ENCODE measurements around the gene CCDC197.
A peak's percentile ranks its signal among the peaks of the same experiment; 100 is the strongest.

The CCDC197 gene

DNA sequence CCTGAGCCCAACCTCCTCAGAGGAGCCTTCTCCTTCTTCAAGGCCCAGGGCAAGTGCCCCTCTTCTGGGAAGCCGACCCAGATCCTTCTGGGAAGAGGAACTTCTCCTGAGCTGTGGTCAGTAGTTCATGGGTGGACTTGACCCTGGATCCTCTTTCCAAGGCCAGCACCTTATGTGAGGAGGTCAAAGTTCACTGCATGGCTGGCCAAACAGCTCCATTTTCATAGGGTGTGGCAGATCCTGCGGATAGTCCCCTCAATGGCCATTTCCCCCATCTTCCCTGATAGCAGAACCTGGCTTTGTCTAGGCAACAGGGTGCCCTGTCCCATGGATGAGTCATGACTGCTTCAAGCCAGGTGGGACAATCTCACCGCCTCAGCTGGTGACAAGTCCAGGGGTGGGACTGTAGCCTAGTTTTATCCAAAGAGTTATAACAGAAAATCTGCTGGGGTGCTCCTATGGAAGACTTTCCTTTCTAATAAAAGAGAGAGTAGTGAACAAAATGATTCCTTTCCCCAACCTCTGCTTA lies 31.1 kb upstream of the CCDC197 start:
- no peak for DNase-seq (ENCODE audit: low spot score)
- Histone ChIP-seq H3K4me3 (no peak overlapping the region), H3K27ac (peak overlapping the region; percentile 85 to 92)
- TF ChIP-seq, protein P1, sequence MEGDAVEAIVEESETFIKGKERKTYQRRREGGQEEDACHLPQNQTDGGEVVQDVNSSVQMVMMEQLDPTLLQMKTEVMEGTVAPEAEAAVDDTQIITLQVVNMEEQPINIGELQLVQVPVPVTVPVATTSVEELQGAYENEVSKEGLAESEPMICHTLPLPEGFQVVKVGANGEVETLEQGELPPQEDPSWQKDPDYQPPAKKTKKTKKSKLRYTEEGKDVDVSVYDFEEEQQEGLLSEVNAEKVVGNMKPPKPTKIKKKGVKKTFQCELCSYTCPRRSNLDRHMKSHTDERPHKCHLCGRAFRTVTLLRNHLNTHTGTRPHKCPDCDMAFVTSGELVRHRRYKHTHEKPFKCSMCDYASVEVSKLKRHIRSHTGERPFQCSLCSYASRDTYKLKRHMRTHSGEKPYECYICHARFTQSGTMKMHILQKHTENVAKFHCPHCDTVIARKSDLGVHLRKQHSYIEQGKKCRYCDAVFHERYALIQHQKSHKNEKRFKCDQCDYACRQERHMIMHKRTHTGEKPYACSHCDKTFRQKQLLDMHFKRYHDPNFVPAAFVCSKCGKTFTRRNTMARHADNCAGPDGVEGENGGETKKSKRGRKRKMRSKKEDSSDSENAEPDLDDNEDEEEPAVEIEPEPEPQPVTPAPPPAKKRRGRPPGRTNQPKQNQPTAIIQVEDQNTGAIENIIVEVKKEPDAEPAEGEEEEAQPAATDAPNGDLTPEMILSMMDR (IDR thresholded peaks at IDR 0.05) = no peak

- TF ChIP-seq, protein P1 (IDR thresholded peaks at IDR 0.05) = no peak
- peak overlapping the region; percentile 85 to 92 for H3K27ac ChIP-seq
- no peak for DNase-seq (ENCODE audit: low spot score)
- H3K4me3 ChIP-seq = no peak overlapping the region
These were observed 29.4 kb upstream of the CCDC197 start for GRCh38 chr14:93967637-93968250.

- no peak for DNase-seq (ENCODE audit: low spot score)
- no peak overlapping the region for H3K4me3 ChIP-seq
- TF ChIP-seq, protein P1 (IDR thresholded peaks at IDR 0.05) = no peak
- H3K27ac ChIP-seq = peak overlapping the region; percentile 64 to 92
These were observed 27.8 kb upstream of the CCDC197 start for GRCh38 chr14:93969082-93969828.

- DNase-seq (ENCODE audit: low spot score) = no peak
- peak overlapping the region; percentile 64 to 92 for H3K27ac ChIP-seq
- TF ChIP-seq, protein P1 (IDR thresholded peaks at IDR 0.05) = peak; percentile 21
- peak overlapping the region; percentile 65 for H3K4me3 ChIP-seq
These were observed 26.5 kb upstream of the CCDC197 start for GRCh38 chr14:93970585-93970964.

GRCh38 chr14:93970965-93971634 lies 26.0 kb upstream of the CCDC197 start:
- Histone ChIP-seq H3K27ac (peak overlapping the region; percentile 64 to 92), H3K4me3 (peak overlapping the region; percentile 65)
- TF ChIP-seq, protein P1 (IDR thresholded peaks at IDR 0.05) = no peak
- no peak for DNase-seq (ENCODE audit: low spot score)

DNA sequence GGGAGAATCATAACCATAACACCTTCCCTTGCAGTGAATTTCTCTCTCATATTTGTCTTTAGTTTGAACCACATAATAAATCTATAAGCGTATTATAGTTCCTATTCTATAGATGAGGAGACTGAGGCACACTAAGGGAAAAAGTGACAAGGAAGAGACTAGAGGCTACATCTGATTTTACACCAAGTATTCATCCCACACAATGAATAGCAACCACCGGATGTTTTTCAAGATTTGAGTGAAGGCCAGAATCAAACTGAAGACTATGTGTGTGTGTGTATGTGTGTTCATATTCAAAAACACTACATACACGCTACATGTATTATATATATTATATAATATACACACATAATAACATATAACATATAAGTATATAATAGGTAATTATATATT lies 25.5 kb upstream of the CCDC197 start:
- Histone ChIP-seq H3K27ac (peak overlapping the region in 1 of 2 donors; percentile 92), H3K4me3 (peak overlapping the region; percentile 65)
- no peak for DNase-seq (ENCODE audit: low spot score)
- TF ChIP-seq, protein P1 (IDR thresholded peaks at IDR 0.05) = no peak
